Muscle of back (tissue), 11 donors: ENCODE data around the gene RTKN2. TPM values are rescaled to one million over a fixed set of nuclear protein-coding genes. Genes with fewer than 3 reads are reported as not detected.

ENCODE experiments used
- DNase-seq, 3 donors: peaks; one replicate each; pipeline versions ENCODE4 v3.0.0 to v3.0.0-alpha.2; 2013
- polyA plus RNA-seq, 10 donors: library from polyadenylated mRNA; unstranded; fragments of 120-200 nt; gene quantifications; one replicate each; pipeline ENCODE4 v1.2.1, GENCODE V29; 2013; ENCODE audit not compliant: insufficient read length in 10 of 10

The RTKN2 gene
- polyA plus RNA-seq, 10 donors = 2.9 to 5.9 (median 4.6) TPM

DNA sequence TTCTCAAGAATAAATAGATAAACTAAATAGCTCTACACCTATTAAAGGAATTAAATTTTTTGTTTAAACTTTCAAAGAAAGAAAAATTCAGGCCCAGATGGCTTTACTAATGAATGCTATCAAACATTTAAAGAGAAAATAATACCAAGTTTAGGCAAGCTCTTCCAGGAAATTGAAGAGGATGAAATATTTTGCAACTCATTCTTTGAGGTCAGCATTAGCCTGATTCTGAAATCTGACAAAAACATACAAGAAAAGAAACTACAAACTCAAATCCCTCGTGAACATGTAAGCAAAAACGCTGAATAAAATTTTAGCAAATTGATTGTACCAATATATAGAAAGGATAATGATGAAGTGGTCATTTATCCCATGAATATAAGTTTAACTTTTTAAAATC lies 93.4 kb downstream of the RTKN2 start:
- no peak for DNase-seq

DNA sequence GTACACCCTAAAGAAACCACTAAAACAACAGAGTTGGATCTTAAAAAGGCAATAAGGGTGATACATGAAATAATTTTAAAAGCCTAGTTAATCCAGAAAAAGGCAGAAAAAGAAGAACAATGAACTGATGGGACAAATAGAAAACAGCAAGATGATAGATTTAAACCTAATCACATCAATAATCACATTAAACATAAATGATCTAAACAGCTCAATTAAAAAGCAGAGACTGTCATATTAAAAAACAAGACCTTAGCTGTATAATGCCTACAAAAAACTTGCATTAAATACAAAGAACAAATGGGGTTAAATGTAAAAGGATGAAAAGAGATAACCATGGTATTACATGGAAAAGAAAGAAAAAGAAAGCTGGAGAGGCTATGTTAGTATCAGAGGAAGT lies 96.2 kb downstream of the RTKN2 start:
- no peak for DNase-seq

DNA sequence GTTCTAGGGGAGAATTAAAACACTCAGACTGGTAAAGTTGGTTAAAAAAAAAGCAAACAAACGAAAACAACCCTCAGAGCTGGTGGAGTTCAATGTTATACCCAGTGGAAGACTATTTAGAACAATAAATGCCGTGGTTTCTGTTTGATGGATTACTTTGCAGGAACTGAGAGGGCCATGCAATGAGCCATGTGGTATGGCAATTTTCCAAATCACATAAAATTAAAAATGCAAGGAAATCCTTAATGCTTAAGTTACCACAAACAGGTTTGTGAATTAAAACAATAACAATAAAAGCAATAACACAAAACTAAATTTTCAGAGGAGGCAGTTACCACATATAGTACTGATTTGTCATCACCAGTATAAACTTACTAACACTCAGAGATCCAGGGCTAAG lies 96.9 kb downstream of the RTKN2 start:
- no peak for DNase-seq

DNA sequence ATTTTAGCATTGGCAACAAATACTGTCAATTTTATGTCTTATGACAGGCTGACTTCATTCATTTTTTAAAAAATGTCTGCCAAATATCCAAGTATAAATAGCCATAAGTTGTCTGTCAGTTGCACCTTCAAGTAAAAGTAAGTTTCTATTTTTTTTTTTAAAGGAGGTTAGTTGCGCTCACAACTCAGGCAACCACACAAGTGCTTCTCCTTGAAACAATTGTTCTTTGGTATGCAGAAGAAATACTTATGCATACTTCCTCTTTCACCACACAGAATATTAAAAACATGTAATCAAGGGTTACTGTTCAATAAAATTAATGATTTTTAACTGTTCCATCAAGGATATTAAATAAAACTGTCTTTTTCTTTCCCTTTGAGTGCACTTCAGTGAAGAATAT lies 97.9 kb downstream of the RTKN2 start:
- no peak for DNase-seq

DNA sequence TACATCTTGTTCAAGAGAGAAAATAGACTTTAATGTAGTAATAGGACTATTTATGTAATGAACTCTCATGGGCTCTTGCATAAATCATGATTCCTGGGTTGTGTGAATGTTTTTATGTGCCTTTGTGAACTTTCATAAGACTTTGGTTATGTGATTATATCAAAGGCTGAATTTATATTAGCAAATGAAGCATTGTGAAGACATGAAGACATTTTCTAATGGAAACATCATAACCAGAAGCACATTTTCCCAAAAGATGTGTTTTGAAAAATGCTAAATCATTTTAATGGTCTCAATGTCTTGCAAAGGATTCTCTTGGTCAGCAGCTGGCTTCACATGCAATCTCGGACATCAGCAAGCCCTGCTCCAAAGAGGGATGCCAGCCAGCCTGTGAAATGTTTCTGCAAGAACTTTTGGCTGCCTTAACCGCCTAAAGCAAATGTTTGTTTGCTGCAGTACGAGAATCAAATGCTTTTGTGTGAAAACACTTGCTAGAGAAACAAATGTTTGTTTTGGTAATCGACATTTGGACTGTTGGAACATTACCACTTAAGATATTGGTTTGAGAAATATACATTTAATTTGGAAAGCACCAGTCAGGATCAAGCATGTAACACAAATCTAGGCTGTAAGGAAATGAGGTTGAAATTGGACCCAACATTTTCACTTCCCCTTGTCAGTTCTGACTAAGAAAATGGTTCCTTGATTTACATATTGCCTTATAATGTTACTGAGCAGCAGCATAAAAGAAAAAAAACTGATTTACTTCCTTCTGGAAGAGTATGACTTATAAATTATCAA lies 102.1 kb downstream of the RTKN2 start:
- DNase-seq = peak; percentile 39 to 79 (median 41)

DNA sequence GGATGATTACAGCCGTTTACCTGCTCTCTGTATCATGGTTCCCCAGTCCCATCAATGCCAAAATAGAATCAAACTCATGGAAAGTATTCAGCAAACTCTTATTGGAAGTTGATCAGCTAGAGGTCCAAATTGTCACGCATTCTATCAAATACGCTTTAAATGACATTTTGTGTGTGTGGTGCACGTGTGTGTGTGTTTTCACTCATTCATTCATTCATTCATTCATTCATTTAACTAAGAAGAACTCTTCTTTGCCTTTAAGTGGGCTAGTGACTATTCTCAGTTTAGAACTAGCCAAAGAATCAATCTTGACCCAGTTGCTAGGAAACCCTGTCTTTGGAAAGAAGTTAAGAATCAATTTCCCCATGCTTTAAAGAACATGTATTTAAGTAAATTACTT lies 102.8 kb downstream of the RTKN2 start:
- peak in 1 of 3 donors; percentile 6 for DNase-seq

DNA sequence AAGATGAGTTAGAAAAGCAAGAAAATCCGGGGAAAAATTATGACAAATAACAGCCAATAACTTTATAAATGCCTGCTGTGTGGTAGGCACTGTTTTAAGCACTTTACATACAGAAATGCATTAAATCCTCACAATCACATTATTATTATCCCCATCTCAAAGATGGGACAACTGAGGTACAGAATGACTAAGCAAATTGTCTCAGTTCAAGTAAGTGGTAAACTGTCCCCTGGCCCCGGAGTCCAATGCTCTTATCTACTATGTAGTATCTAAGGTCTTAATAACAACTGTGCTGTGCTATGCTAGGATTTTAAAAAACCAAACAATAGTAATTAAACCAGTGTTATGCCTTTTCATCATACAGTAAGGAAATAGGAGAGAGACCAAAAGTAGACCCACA lies 105.6 kb downstream of the RTKN2 start:
- no peak for DNase-seq

DNA sequence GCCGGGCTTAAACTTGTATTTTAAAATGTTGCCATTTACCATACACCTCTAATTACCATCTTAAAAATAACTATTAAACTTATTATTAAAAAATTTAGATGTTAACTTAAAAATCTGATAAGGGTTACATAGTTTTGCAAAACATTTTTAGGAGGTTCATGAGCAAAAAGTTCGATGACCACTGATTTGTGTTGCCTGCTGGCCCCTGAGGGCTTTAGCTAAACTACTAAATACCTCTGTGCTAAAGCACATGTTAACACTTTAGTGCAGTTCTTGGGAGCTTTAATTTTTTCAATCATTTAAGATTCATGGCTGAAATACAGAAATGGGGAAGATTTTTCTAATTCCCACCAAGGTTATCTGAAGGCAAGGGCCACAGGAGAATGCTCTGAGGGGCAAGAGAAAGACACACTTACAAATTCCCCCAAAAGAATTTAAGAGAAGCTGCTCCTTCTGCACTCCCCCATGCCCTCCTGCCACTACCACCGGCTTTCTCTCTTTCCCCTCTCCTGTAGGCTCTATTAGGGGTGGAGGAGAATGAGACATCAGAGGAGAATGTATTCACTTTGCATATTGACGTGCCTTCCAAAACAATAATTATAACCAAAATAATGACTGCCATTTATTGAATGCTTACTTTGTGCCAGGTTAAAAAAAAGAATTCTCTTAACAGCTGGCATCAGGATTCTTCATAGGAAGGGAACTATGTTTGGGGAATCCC lies 106.2 kb downstream of the RTKN2 start:
- no peak for DNase-seq

DNA sequence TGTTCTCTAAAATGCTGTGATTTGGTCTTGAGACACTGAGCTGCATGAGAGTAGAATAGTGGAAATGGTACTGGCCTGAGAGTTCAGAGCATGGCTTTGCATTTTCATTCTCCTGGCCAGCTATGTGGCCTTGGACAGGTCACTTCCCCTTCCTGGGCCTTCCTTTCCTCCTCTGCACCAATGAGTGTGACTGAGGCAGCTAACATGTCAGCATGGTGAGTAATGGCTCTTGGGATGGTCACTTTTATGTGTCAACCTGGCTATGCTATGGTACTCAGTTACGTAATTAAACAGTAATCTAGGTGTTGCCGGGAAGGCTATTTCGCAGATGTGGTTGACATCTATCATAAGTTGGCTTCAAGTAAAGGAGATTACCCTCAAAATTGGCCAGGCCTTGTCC lies 109.3 kb downstream of the RTKN2 start:
- no peak for DNase-seq

DNA sequence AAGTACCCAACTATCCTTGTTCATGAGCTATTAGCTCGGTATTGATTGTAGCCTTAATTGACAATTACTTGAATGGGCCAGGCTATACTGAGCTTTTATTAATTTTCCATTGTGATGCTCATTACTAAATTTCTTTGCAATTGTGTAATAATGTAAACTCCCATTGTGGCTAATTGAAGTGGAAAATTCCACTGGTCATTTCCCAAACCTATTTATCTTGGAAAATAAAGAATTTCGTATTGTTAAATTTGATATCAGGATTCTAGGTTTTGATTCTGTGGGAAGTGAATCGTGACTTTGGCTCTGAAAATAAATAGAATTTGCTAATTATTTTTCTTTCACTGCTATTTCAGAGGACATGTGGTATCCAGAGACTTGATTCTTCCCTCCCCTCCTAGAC lies 111.0 kb downstream of the RTKN2 start:
- DNase-seq = no peak

DNA sequence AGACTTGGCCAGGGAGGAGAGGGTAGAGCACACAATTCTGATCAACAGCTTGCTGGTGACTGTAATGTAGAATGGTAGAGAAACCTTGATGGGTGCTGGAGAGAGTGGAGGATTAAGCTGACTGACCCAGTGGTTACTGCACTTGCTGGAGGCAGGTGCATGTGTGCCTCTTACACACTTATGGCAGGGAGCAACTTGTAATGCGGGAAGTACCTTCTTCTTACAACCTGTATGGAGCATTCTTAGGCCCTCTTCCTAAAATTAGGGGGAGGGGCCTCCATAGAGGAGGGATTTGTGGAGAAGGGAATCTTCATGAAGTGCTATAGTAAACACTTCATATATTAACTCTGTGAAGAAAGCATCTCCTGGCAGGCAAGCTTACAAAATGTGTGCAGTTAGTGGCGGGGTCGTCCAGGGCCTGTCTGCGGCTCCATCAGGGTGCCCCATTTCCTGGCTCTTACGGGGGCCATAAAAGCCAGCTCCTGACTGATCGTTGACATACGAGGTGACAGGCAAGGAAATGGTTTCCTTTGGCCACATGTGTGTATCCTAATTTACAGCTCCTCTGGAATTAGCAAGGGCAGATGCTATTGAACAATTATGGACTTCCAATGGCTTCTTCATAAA lies 113.5 kb downstream of the RTKN2 start:
- no peak for DNase-seq

DNA sequence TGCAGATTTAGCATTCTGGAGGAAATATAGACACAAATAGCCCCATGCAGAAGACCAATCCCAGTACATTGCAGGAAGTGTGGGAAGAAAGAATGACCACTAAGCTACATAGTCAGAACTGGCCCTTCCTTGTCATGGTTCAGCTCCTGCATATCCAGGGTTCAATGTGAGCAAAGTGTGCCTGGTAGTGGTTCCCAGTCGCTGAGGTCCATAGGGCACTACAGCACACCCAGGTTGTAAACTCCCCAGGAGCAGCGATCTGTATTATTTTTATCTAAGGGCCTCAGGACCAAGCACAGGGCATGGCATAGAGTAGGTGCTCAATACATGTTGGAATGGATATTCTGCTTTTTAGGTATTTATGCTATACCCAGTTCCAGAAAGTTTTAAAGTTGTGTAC lies 114.4 kb downstream of the RTKN2 start:
- no peak for DNase-seq

DNA sequence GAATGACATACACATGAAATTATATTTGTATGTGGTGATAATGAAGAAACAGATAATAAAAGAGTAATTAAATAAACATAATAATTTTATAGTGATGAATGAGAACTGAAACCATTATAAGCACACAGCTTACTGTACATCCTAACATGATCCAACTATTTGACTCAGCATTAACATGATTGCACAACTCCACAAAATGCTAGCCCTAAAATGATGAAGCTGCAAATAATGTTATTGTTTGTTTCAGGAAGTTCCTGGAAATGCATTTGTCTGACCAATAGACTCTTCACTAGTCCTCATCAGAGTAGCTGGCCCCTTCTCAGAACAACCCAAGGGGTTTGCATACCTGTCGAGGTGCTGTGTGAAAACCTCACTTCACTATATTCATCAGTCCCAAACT lies 115.5 kb downstream of the RTKN2 start:
- no peak for DNase-seq

DNA sequence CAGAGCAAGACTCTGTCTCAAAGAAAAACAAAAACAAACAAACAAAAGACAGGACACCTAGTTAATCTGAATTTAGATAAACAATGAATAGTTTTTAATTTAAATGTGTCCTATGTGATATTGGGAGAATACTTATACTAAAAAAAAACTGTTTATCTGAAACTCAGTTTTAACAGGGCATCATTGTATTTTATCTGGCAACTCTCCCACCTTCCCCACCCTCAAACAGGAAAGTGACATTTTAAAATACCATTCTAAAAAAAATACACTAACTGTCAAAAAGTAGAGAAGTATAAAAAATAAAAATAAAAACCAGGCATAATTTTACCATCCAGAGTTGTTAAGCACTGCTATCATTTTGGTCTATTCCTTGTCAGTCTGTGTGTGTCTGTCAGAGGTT lies 119.0 kb downstream of the RTKN2 start:
- no peak for DNase-seq

DNA sequence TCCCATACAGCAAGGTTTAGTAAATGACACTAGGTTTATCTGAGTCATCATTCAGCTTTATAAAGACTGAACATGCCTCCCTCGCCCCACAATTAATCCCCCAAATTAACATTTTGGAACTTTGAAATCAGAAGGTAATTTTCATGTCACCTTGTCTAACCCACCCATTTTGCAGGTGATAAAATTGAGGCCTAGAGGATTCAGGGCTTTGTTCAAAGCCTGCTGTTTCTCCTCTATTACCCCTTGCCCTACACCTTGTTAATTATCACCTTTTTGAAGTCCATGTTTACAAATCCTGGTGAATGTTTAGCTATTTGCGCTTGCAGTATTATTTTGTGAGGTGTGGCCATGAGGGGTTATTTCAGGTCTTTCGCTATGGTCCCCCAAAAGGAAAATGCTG lies 120.5 kb downstream of the RTKN2 start:
- no peak for DNase-seq

DNA sequence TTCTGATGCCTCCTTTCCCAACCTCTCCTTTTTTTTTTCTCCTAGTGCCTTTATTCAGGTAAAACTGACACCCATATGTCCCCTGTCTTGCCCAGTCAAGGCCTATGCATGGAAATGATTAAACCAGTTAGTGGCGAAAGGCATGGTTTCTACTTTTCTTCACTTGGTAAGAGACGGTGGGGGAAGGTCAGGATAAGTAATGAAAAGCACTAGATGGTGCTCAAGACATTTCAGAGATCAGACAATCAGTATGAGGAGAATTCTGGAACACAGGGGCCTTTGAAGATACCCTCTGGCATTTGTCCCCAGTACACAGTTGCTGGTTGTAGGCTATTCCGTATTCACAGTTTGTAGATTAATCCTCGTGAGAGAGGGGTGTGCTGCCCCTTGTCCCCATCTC lies 121.2 kb downstream of the RTKN2 start:
- no peak for DNase-seq

DNA sequence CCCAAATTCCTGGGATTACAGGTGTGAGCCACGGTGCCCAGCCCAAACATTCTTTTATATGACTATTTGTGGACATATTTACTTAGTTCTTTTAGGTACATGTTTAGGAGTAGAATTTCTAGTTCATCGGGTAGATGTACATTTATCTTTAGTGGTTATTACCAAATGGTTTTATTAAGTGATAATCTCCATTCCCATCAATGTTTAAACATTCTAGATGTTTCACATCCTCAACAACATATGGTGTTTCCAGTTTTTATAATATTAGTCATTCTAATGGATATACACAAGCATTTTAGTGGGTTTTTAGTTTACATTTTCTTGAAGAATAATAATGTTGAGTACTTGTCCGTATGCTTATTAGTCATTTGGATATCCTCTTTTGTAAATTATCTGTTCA lies 131.7 kb downstream of the RTKN2 start:
- DNase-seq = no peak

DNA sequence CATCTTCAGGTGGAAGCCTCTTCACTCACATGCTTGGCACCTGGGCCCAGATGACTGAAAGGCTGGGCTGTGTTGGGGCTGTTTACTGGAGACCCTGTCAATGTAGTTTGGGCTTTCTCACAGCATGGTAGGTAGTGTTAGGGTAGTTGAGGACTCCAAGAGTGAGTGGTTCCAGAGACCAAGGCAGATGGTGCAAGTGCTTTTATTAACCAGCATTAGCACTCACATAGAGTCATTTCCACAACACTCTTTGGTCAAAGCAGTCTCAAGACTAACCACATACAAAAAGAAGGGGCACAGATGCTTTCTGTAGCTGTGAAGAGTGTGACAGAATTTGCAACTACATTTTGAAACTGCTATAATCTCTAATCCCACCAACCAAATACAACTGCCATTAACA lies 135.0 kb downstream of the RTKN2 start:
- DNase-seq = no peak

Other genes starting within 250 kb of the RTKN2 start
- gene ZNF365, start 105.5 kb upstream of the RTKN2 start, polyA plus RNA-seq = under 1 TPM; 0.05 to 0.86 (median 0.24) TPM